SU-DHL-6 (cell line): ENCODE results near the gene SMARCC2.

ENCODE experiments used
- H2AFZ ChIP-seq: fragments of 200-600 bp; sonication (generic); 2 replicates; pipeline ENCODE4 v1.6.1; 2014; ENCODE audit warnings: low read depth, mild to moderate bottlenecking, moderate library complexity, mixed read lengths, antibody characterized with exemption, low read length; ENCODE audit not compliant: severe bottlenecking
- H3F3A ChIP-seq: fragments of 200-600 bp; shearing (Covaris generic); 2 replicates; pipeline ENCODE4 v1.6.0; 2016; ENCODE audit warnings: antibody characterized with exemption, mild to moderate bottlenecking; ENCODE audit not compliant: insufficient read depth
- H3K27ac ChIP-seq: fragments of 200-600 bp; sonication (generic); 2 replicates; pipeline ENCODE4 v1.5.1; 2016; ENCODE audit warnings: low read depth, mild to moderate bottlenecking, low read length, moderate library complexity, mixed read lengths
- H3K27me3 ChIP-seq: fragments of 200-600 bp; sonication (generic), shearing (Covaris generic); 2 replicates; pipeline ENCODE4 v1.6.0; 2014; ENCODE audit warnings: mild to moderate bottlenecking, low read length
- H3K36me3 ChIP-seq: fragments of 200-600 bp; sonication (generic); 2 replicates; pipeline ENCODE4 v1.6.1; 2014; ENCODE audit warnings: mild to moderate bottlenecking, low read length, mixed read lengths
- H3K4me2 ChIP-seq: fragments of 300-600, 200-600 bp; shearing (Covaris generic), sonication (generic); 2 replicates; pipeline ENCODE4 v1.6.0; 2014; ENCODE audit warnings: low read length, low read depth, mild to moderate bottlenecking; ENCODE audit not compliant: poor library complexity, severe bottlenecking
- H3K4me3 ChIP-seq: fragments of 200-600 bp; sonication (generic); 2 replicates; pipeline ENCODE4 v1.5.1; 2014; ENCODE audit warnings: antibody characterized with exemption, low read length, mild to moderate bottlenecking, mixed read lengths; ENCODE audit not compliant: insufficient read depth, poor library complexity, severe bottlenecking
- H3K79me2 ChIP-seq: fragments of 200-600 bp; sonication (generic); 2 replicates; pipeline ENCODE4 v1.6.1; 2014; ENCODE audit warnings: mild to moderate bottlenecking, low read length, moderate library complexity; ENCODE audit not compliant: insufficient read depth
- H3K9ac ChIP-seq: fragments of 200-600 bp; sonication (generic); 2 replicates; pipeline ENCODE4 v1.7.0; 2014; ENCODE audit warnings: mild to moderate bottlenecking, low read length
- H3K9me2 ChIP-seq: fragments of 200-600 bp; sonication (generic); replicated peaks from 2 replicates; pipeline ENCODE4 v1.6.1; 2014; ENCODE audit warnings: low read length; ENCODE audit not compliant: insufficient read depth
- H3K9me3 ChIP-seq: fragments of 200-600 bp; sonication (generic); 2 replicates; pipeline ENCODE4 v1.6.1; 2014; ENCODE audit warnings: low read length, mixed read lengths; ENCODE audit not compliant: insufficient read depth
- H4K20me1 ChIP-seq: fragments of 200-600 bp; sonication (generic); 2 replicates; pipeline ENCODE4 v1.6.1; 2014; ENCODE audit warnings: low read depth, mild to moderate bottlenecking, antibody characterized with exemption, low read length, moderate library complexity, mixed read lengths
- EZH2phosphoT487 ChIP-seq: fragments of 200-600 bp; sonication (generic), shearing (Covaris generic); conservative IDR thresholded peaks from 2 replicates; pipeline ENCODE4 v1.6.1; 2018; ENCODE audit warnings: mild to moderate bottlenecking, antibody characterized with exemption, low read length, moderate library complexity, mixed read lengths
- TF ChIP-seq, protein P1 (sequence below): fragments of 200-600 bp; sonication (generic); IDR thresholded peaks from one replicate; pipeline ENCODE4 v1.5.1; 2017; ENCODE audit warnings: antibody characterized with exemption, mild to moderate bottlenecking, low read length, moderate library complexity; ENCODE audit not compliant: insufficient read depth, poor library complexity, severe bottlenecking

Gene SMARCC2

DNA sequence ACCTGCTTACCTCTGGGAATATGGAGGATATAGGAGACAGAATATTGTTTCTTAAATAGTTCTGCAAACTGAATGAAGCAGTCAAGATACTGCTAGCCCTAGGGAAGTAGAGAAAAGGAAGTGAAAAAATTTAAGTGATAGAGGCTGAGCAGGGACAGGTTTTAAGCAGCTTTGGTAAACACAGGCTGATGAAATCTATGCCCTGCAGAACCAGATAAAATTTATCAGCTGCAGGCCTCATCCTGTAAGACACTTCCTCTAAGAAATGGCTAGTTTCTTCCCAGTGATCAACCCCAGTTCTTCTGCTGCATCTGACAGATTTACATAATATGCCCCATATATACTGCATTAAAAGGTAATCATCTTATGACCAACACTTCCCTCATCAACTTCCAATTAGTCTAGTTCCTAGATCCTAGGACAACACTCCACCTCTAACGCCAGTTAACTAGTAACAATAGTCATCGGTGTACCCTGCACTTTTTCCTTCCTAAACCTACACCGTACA, 62.5 kb downstream of the SMARCC2 start:
- Histone ChIP-seq H2AFZ (no peak overlapping the region), H3K27ac (peak overlapping the region; percentile 83), H3K4me3 (no peak overlapping the region)

DNA sequence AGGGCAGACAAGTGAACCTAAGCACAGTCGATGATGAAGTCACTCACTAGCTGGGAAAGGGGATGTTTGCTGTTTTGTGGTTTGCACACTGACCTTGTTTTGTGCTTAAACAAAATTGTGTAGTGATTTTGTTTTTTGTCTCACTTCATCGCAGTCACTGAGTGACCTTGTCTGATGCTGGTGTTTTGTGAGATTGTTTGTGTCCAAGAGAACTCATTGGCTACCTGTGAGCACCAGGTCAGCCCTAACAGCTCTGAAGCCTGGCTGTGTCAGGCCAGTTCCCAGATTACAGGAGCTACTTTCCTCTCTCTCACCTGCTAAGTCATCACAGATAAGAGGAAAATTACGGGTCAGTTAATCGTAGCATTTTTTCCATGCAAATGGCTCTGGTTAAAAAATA, 65.2 kb downstream of the SMARCC2 start:
- Histone ChIP-seq H3K9ac (0 out of 2 replicates have a peak overlapping the region, but pooled peaks have one; percentile 7), H4K20me1 (no peaks in the 10 kb centered on the region), H3K36me3 (no peaks in the 10 kb centered on the region), H3F3A (peaks cover 25% of the 10 kb centered on the region), H3K9me3 (no peaks in the 10 kb centered on the region), H3K9me2 (no peaks in the 10 kb centered on the region), H2AFZ (no peak overlapping the region), H3K27ac (peak overlapping the region; percentile 27; the same call in 1 of the 2 replicates), H3K4me3 (no peak overlapping the region), H3K79me2 (peaks cover 15% of the 10 kb centered on the region), H3K27me3 (no peaks in the 10 kb centered on the region), H3K4me2 (no peak overlapping the region)
- TF ChIP-seq, protein P1, sequence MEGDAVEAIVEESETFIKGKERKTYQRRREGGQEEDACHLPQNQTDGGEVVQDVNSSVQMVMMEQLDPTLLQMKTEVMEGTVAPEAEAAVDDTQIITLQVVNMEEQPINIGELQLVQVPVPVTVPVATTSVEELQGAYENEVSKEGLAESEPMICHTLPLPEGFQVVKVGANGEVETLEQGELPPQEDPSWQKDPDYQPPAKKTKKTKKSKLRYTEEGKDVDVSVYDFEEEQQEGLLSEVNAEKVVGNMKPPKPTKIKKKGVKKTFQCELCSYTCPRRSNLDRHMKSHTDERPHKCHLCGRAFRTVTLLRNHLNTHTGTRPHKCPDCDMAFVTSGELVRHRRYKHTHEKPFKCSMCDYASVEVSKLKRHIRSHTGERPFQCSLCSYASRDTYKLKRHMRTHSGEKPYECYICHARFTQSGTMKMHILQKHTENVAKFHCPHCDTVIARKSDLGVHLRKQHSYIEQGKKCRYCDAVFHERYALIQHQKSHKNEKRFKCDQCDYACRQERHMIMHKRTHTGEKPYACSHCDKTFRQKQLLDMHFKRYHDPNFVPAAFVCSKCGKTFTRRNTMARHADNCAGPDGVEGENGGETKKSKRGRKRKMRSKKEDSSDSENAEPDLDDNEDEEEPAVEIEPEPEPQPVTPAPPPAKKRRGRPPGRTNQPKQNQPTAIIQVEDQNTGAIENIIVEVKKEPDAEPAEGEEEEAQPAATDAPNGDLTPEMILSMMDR = no peak
- no peak for TF ChIP-seq EZH2phosphoT487

More for the DNA sequence above, 62.5 kb downstream of the SMARCC2 start:
- Histone ChIP-seq H3K36me3 (no peaks in the 10 kb centered on the region), H4K20me1 (no peaks in the 10 kb centered on the region), H3K79me2 (peaks cover 15% of the 10 kb centered on the region; the same call in 1 of the 2 replicates), H3K27me3 (no peaks in the 10 kb centered on the region), H3K4me2 (peak overlapping the region; percentile 69), H3F3A (peaks cover 24% of the 10 kb centered on the region), H3K9me3 (no peaks in the 10 kb centered on the region), H3K9me2 (no peaks in the 10 kb centered on the region), H3K9ac (peak overlapping the region; percentile 50)
- TF ChIP-seq, protein P1 = no peak
- no peak for TF ChIP-seq EZH2phosphoT487

DNA sequence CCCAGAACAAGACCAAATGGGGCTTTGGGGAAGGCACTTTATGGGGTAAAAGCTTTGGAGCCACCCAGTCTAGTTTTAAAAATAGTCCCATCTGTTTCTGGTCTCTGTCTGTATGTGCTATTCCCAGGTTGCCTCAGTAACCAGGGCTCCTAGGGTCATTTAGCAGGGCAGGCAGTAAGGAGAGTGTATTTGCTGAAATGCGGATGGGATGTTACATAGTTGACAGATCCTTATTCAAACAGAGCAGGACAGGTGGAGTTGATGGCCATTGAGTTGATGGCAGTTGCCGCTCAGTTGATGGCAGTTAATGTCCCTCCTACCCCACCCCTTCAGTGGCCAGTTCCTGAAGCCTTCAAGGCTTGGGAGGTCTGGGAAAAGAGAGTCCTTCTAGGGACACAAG, 66.6 kb downstream of the SMARCC2 start:
- H3F3A ChIP-seq = peaks cover 32% of the 10 kb centered on the region
- peaks cover 12% of the 10 kb centered on the region for H3K79me2 ChIP-seq
- H4K20me1 ChIP-seq = no peaks in the 10 kb centered on the region
- H3K27me3 ChIP-seq = no peaks in the 10 kb centered on the region
- no peak overlapping the region for H3K4me3 ChIP-seq
- no peaks in the 10 kb centered on the region for H3K9me2 ChIP-seq
- H3K9ac ChIP-seq = no peak overlapping the region
- no peak overlapping the region for H2AFZ ChIP-seq
- no peak for TF ChIP-seq EZH2phosphoT487
- TF ChIP-seq, protein P1 = no peak
- no peaks in the 10 kb centered on the region for H3K9me3 ChIP-seq
- no peak overlapping the region for H3K4me2 ChIP-seq
- H3K27ac ChIP-seq = no peak overlapping the region
- H3K36me3 ChIP-seq = no peaks in the 10 kb centered on the region
